ENCODE data around the gene ABLIM3.

DNA sequence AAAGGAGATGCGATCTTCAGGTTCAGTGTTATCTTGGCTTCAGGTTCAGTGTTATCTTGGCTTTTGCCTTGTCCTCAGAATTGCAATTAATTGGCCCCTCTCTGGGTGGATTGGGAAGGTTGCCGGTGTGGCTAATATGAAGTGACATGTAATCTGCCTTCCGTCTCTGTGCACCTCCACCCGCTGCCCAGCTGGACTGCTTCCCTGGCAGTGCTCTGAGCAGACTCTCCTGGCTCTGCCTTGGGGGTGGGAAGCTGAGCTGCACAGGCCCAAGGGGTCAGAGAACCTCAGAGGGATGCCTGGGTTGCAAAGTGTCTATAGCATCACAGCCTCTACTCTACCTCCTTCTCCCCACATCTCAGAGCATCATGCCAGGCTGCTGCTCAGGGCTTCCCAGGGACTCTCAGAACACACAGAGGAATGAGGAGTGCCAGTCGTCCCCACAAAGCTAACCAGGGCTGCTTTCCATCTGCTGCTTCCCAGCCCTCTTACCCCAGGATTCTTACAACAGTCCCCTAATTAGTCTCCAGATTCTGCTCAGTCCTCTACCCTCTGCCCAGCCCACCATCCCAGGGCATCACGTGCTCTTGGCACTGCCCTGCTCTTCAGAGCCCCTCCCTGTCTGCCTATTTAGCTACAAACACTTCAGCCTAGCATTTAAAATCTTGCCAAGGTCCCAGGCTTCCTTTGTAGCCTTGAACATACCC, 76.0 kb downstream of the ABLIM3 start:
- TF ChIP-seq, protein P1, sequence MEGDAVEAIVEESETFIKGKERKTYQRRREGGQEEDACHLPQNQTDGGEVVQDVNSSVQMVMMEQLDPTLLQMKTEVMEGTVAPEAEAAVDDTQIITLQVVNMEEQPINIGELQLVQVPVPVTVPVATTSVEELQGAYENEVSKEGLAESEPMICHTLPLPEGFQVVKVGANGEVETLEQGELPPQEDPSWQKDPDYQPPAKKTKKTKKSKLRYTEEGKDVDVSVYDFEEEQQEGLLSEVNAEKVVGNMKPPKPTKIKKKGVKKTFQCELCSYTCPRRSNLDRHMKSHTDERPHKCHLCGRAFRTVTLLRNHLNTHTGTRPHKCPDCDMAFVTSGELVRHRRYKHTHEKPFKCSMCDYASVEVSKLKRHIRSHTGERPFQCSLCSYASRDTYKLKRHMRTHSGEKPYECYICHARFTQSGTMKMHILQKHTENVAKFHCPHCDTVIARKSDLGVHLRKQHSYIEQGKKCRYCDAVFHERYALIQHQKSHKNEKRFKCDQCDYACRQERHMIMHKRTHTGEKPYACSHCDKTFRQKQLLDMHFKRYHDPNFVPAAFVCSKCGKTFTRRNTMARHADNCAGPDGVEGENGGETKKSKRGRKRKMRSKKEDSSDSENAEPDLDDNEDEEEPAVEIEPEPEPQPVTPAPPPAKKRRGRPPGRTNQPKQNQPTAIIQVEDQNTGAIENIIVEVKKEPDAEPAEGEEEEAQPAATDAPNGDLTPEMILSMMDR (IDR thresholded peaks at IDR 0.05; ENCODE audit: low read length), result no peak
- TF ChIP-seq EZH2 (optimal IDR thresholded peaks at IDR 0.05; ENCODE audit: low read depth, low read length) (no peak), EZH2phosphoT487 (IDR thresholded peaks at IDR 0.05; ENCODE audit: low read length) (no peak)

Data from MM.1S (cell line).